A549 (cell line): ENCODE data around the gene SPC25. TPM values are rescaled to one million over a fixed set of nuclear protein-coding genes. Genes with fewer than 3 reads are reported as not detected.
"Not testable (repeated sequence)": the region's sequence is repeated elsewhere in the genome, so short reads cannot be mapped to it uniquely, and the experiment has no call there.

Experiments used
- ATAC-seq, 2 experiments: fragments of 200-7000 bp in 1 of 2; fragments of >200 bp in 1 of 2; cut with Nextera tagmentation in 1 of 2; cut with Tn5 transposase in 1 of 2; 3 replicates each; pipeline versions ENCODE4 v1.8.0 to v1.9.1; 2018 to 2020; ENCODE audit warnings: mild to moderate bottlenecking in 1 of 2, moderate library complexity in 1 of 2
- CTCF ChIA-PET: fragments of 300-600 bp; sonication (Branson Sonifier 250); formaldehyde crosslinking; extraction: SDS; loops from one replicate; lab custom pipeline; 2021; ENCODE audit warnings: antibody characterized with exemption, inconsistent platforms; lab: Yijun Ruan, JAX
- POLR2A ChIA-PET: fragments of 350-600 bp; formaldehyde crosslinking; extraction: SDS; loops from one replicate; lab custom pipeline; 2021; ENCODE audit warnings: antibody characterized with exemption, inconsistent platforms; lab: Yijun Ruan, JAX
- DNase-seq, 2 experiments: peaks; one replicate each; pipeline versions ENCODE4 v3.0.0 to v3.0.0-alpha.2; 2011 to 2016; ENCODE audit warnings: low read depth in 1 of 2, low spot score in 1 of 2
- FAIRE-seq: peaks from 2 replicates; lab custom pipeline; 2011; peaks lifted over from hg19 to GRCh38; lab: Jason Lieb, UNC
- H3K27ac ChIP-seq, 2 experiments: fragments of >200 bp; sonication (Bioruptor Twin); formaldehyde crosslinking; 3 replicates each; pipeline ENCODE4 v1.5.1; 2016 to 2017
- H3K4me1 ChIP-seq: fragments of >200 bp; sonication (Bioruptor Twin); formaldehyde crosslinking; 3 replicates; pipeline ENCODE4 v1.6.1; 2016
- H3K4me2 ChIP-seq: fragments of >200 bp; sonication (Bioruptor Twin); formaldehyde crosslinking; 3 replicates; pipeline ENCODE4 v1.6.1; 2016
- H3K4me3 ChIP-seq: fragments of >200 bp; sonication (Bioruptor Twin); formaldehyde crosslinking; 3 replicates; pipeline ENCODE4 v1.5.1; 2016
- H3K9me3 ChIP-seq: fragments of >200 bp; sonication (Bioruptor Twin); formaldehyde crosslinking; 3 replicates; pipeline ENCODE4 v1.6.1; 2016
- BHLHE40 ChIP-seq: IDR thresholded peaks from 2 replicates; pipeline ENCODE4 v1.6.1; 2012; ENCODE audit warnings: low read depth, low read length, inconsistent platforms
- CEBPB ChIP-seq, 2 experiments: fragments of >200 bp in 1 of 2; sonication (Bioruptor Twin) in 1 of 2; formaldehyde crosslinking in 1 of 2; IDR thresholded peaks; 2 replicates each; pipeline ENCODE4 v1.6.1; 2012 to 2016
- HDAC2 ChIP-seq: fragments of 200-600 bp; sonication (generic); IDR thresholded peaks from 2 replicates; pipeline ENCODE4 v1.6.1; 2016
- HOXB5 ChIP-seq: fragments of 250-450 bp; sonication (Bioruptor Pico); IDR thresholded peaks from 2 replicates; pipeline ENCODE4 v1.5.0; 2020; ENCODE audit warnings: mild to moderate bottlenecking, moderate library complexity
- JUN ChIP-seq, 2 experiments: fragments of >200 bp; sonication (Bioruptor Twin); formaldehyde crosslinking; IDR thresholded peaks; 2 replicates in 1 of 2; 3 replicates in 1 of 2; pipeline ENCODE4 v1.6.1; 2016 to 2017
- JUNB ChIP-seq: fragments of >200 bp; sonication (Bioruptor Twin); formaldehyde crosslinking; IDR thresholded peaks from 2 replicates; pipeline ENCODE4 v1.6.1; 2016
- KDM5A ChIP-seq: fragments of 200-600 bp; sonication (generic); IDR thresholded peaks from 2 replicates; pipeline ENCODE4 v1.6.1; 2016; ENCODE audit warnings: antibody characterized with exemption, mild to moderate bottlenecking
- MAFK ChIP-seq: fragments of 450-650 bp; IDR thresholded peaks from 2 replicates; pipeline ENCODE4 v1.6.1; 2014; ENCODE audit not compliant: partially characterized antibody
- NFE2L2 ChIP-seq: fragments of 150-350 bp; conservative IDR thresholded peaks from 2 replicates; pipeline ENCODE4 v1.6.1; 2014; ENCODE audit warnings: low read length
- NPAS2 ChIP-seq: fragments of 250-450 bp; sonication (Bioruptor Pico); IDR thresholded peaks from 2 replicates; pipeline ENCODE4 v1.8.0; 2022; ENCODE audit warnings: mild to moderate bottlenecking, moderate library complexity, borderline replicate concordance
- POLR2AphosphoS2 ChIP-seq: conservative IDR thresholded peaks from 2 replicates; pipeline ENCODE4 v1.6.1; 2012; ENCODE audit warnings: low read length, improper control_type of control experiment, inconsistent platforms
- ZC3H11A ChIP-seq: fragments of 450-650 bp; IDR thresholded peaks from 2 replicates; pipeline ENCODE4 v1.6.1; 2014; ENCODE audit warnings: antibody characterized with exemption, mild to moderate bottlenecking
- WGBS: methylation state at CpG from one replicate; pipeline ENCODE4 v1.1.6; 2017; ENCODE audit errors: missing lambda C conversion rate; 5-methylcytosine and 5-hydroxymethylcytosine counted together
- polyA plus RNA-seq, 4 experiments: library from polyadenylated mRNA; depleted of rRNA in 3 of 4; stranded (reverse); fragments of >200 nt; fragmentation: RNase III in 1 of 4; extraction: RNeasy Plus Mini Kit Qiagen cat#74134 plus additional on column Dnase treatment in 1 of 4; gene quantifications; 2 replicates in 3 of 4; 3 replicates in 1 of 4; pipeline ENCODE4 v1.2.3, GENCODE V29; 2011 to 2017
- TF ChIP-seq, protein P1 (sequence below): fragments of >200 bp; sonication (Bioruptor Twin); formaldehyde crosslinking; IDR thresholded peaks from 3 replicates; pipeline ENCODE4 v1.6.1; 2016
- TF ChIP-seq, protein P2 (sequence below): IDR thresholded peaks from 2 replicates; pipeline ENCODE4 v1.6.1; 2012; ENCODE audit warnings: low read depth, borderline replicate concordance
- TF ChIP-seq, protein P3 (sequence below): fragments of 450-650 bp; IDR thresholded peaks from 2 replicates; pipeline ENCODE4 v1.6.1; 2014; ENCODE audit warnings: antibody characterized with exemption
- TF ChIP-seq, protein P4 (sequence below): IDR thresholded peaks from 2 replicates; pipeline ENCODE4 v1.6.1; 2012
- TF ChIP-seq, protein P5 (sequence below): fragments of 200-600 bp; sonication (generic); IDR thresholded peaks from 2 replicates; pipeline ENCODE4 v1.6.1; 2016; ENCODE audit warnings: antibody characterized with exemption, mild to moderate bottlenecking, moderate library complexity

SPC25 gene
- polyA plus RNA-seq, 2 of the 4 experiments (the other 2 are of a cell fraction) = 23.9 to 27.8 TPM

DNA sequence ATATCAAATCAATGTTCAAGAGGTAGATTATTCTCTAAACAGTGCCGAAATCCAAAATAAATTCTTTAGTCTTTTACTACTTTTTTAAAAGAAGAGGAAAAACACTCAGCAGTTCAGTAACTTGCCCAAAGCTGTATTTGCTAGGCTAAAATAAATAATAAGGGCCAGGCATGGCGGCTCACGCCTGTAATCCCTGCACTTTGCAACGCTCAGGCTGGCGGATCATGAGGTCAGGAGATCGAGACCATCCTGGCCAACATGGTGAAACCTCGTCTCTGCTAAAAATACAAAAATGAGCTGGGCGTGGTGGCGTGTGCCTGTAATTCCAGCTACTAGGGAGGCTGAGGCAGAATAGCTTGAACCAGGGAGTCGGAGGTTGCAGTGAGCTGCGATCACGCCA, 8.1 kb downstream of the SPC25 start:
- H3K4me1 ChIP-seq, H3K4me3 ChIP-seq, CTCF ChIA-PET, FAIRE-seq, ATAC-seq, H3K9me3 ChIP-seq, H3K27ac ChIP-seq, POLR2A ChIA-PET, H3K4me2 ChIP-seq, DNase-seq: not testable (repeated sequence)
- WGBS = 95% methylated on average over 12 of the region's 12 CpGs

DNA sequence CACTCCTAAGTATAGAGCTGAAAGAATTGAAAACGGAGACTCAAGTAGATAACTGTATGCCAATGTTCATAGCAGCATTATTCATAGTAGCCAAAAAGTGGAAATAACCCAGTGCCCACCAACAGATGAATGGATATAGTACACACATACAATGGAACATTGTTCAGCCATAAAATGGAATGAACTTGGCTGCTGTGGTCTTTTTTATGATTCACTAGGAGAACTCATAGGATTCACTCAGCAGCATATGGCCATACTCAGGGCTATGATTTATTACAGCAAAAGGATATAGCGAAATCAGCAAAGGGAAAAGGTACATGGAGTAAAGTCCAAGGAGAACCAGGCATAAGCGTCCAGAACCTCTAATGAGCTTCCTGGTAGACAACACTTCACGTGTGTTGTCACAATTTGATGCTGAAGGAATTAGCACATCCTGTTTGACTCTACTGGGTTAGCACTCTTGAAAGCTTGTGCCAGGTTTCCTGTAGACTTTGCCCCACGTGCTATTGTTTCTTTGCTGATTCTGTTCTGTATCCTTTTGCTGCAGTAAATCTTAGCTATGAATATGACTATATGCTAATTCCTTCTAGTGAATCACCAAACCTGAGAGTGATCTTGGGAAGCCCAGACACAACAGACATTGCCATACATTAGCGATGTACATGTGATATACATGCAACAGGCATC, 15.7 kb downstream of the SPC25 start:
- FAIRE-seq (no peak), DNase-seq (no peak), ATAC-seq (no peak)
- H3K9me3 ChIP-seq = no peaks in the 10 kb centered on the region
- H3K27ac ChIP-seq = no peak overlapping the region
- 95% methylated on average over 6 of the region's 6 CpGs for WGBS
- no peaks in the 10 kb centered on the region for H3K4me1 ChIP-seq
- TF ChIP-seq, protein P1, sequence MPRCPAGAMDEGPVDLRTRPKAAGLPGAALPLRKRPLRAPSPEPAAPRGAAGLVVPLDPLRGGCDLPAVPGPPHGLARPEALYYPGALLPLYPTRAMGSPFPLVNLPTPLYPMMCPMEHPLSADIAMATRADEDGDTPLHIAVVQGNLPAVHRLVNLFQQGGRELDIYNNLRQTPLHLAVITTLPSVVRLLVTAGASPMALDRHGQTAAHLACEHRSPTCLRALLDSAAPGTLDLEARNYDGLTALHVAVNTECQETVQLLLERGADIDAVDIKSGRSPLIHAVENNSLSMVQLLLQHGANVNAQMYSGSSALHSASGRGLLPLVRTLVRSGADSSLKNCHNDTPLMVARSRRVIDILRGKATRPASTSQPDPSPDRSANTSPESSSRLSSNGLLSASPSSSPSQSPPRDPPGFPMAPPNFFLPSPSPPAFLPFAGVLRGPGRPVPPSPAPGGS = no peak
- TF ChIP-seq HDAC2 (no peak), HOXB5 (no peak), KDM5A (no peak), CEBPB (IDR thresholded peaks at IDR 0.05) (no peak), NFE2L2 (no peak), JUNB (no peak), MAFK (no peak), POLR2AphosphoS2 (no peak), NPAS2 (CRISPR knock-in tag) (no peak), BHLHE40 (no peak), ZC3H11A (no peak), JUN (IDR thresholded peaks at IDR 0.05) (no peak)
- TF ChIP-seq, protein P2, sequence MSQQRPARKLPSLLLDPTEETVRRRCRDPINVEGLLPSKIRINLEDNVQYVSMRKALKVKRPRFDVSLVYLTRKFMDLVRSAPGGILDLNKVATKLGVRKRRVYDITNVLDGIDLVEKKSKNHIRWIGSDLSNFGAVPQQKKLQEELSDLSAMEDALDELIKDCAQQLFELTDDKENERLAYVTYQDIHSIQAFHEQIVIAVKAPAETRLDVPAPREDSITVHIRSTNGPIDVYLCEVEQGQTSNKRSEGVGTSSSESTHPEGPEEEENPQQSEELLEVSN = no peak
- TF ChIP-seq, protein P3, sequence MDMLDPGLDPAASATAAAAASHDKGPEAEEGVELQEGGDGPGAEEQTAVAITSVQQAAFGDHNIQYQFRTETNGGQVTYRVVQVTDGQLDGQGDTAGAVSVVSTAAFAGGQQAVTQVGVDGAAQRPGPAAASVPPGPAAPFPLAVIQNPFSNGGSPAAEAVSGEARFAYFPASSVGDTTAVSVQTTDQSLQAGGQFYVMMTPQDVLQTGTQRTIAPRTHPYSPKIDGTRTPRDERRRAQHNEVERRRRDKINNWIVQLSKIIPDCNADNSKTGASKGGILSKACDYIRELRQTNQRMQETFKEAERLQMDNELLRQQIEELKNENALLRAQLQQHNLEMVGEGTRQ = no peak
- TF ChIP-seq, protein P4, sequence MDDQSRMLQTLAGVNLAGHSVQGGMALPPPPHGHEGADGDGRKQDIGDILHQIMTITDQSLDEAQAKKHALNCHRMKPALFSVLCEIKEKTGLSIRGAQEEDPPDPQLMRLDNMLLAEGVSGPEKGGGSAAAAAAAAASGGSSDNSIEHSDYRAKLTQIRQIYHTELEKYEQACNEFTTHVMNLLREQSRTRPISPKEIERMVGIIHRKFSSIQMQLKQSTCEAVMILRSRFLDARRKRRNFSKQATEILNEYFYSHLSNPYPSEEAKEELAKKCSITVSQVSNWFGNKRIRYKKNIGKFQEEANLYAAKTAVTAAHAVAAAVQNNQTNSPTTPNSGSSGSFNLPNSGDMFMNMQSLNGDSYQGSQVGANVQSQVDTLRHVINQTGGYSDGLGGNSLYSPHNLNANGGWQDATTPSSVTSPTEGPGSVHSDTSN = no peak
- TF ChIP-seq, protein P5, sequence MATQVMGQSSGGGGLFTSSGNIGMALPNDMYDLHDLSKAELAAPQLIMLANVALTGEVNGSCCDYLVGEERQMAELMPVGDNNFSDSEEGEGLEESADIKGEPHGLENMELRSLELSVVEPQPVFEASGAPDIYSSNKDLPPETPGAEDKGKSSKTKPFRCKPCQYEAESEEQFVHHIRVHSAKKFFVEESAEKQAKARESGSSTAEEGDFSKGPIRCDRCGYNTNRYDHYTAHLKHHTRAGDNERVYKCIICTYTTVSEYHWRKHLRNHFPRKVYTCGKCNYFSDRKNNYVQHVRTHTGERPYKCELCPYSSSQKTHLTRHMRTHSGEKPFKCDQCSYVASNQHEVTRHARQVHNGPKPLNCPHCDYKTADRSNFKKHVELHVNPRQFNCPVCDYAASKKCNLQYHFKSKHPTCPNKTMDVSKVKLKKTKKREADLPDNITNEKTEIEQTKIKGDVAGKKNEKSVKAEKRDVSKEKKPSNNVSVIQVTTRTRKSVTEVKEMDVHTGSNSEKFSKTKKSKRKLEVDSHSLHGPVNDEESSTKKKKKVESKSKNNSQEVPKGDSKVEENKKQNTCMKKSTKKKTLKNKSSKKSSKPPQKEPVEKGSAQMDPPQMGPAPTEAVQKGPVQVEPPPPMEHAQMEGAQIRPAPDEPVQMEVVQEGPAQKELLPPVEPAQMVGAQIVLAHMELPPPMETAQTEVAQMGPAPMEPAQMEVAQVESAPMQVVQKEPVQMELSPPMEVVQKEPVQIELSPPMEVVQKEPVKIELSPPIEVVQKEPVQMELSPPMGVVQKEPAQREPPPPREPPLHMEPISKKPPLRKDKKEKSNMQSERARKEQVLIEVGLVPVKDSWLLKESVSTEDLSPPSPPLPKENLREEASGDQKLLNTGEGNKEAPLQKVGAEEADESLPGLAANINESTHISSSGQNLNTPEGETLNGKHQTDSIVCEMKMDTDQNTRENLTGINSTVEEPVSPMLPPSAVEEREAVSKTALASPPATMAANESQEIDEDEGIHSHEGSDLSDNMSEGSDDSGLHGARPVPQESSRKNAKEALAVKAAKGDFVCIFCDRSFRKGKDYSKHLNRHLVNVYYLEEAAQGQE = no peak
- TF ChIP-seq, all 56 proteins: peak for 0
- Histone ChIP-seq H3K4me2 (no peak overlapping the region), H3K4me3 (no peak overlapping the region)
- POLR2A ChIA-PET = no interaction called here
- CTCF ChIA-PET = no interaction called here

DNA sequence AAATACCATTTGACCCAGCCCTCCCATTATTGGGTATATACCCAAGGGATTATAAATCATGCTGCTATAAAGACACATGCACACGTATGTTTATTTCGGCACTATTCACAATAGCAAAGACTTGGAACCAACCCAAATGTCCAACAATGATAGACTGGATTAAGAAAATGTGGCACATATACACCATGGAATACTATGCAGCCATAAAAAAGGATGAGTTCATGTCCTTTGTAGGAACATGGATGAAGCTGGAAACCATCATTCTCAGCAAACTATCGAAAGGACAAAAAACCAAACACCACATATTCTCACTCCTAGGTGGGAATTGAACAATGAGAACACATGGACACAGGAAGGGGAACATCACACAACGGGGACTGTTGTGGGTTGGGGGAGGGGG, 19.4 kb downstream of the SPC25 start:
- WGBS = 79% methylated on average over 4 of the region's 4 CpGs
- DNase-seq, ATAC-seq, H3K4me2 ChIP-seq, H3K9me3 ChIP-seq, H3K4me1 ChIP-seq, POLR2A ChIA-PET, H3K4me3 ChIP-seq, FAIRE-seq, H3K27ac ChIP-seq, CTCF ChIA-PET: not testable (repeated sequence)

DNA sequence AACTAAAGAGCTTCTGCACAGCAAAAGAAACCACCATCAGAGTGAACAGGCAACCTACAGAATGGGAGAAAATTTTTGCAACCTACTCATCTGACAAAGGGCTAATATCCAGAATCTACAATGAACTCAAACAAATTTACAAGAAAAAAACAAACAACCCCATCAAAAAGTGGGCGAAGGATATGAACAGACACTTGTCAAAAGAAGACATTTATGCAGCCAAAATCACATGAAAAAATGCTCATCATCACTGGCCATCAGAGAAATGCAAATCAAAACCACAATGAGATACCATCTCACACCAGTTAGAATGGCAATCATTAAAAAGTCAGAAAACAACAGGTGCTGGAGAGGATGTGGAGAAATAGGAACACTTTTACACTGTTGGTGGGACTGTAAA, 19.9 kb downstream of the SPC25 start:
- H3K27ac ChIP-seq, H3K9me3 ChIP-seq, POLR2A ChIA-PET, ATAC-seq, CTCF ChIA-PET, FAIRE-seq, H3K4me2 ChIP-seq, H3K4me3 ChIP-seq, DNase-seq, H3K4me1 ChIP-seq: not testable (repeated sequence)
- WGBS = 100% methylated on average over 1 of the region's 1 CpG

DNA sequence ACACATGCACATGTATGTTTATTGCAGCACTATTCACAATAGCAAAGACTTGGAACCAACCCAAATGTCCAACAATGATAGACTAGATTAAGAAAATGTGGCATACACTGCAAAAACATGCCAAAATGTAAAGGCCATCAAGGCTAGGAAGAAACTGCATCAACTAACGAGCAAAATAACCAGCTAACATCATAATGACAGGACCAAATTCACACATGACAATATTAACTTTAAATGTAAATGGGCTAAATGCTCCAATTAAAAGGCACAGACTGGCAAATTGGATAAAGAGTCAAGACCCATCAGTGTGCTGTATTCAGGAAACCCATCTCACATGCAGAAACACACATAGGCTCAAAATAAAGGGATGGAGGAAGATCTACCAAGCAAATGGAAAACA, 23.1 kb downstream of the SPC25 start:
- H3K4me3 ChIP-seq, H3K27ac ChIP-seq, ATAC-seq, POLR2A ChIA-PET, CTCF ChIA-PET, H3K9me3 ChIP-seq, H3K4me2 ChIP-seq, DNase-seq, H3K4me1 ChIP-seq, FAIRE-seq: not testable (repeated sequence)
- WGBS = 96% methylated on average over 1 of the region's 1 CpG
